ENCODE results near the gene ZNF135. TPM values are rescaled to one million over a fixed set of nuclear protein-coding genes. Genes with fewer than 3 reads are reported as not detected.

ZNF135 gene
- total RNA-seq, 1 donor from 2014 or later, result 0.16 TPM

DNA sequence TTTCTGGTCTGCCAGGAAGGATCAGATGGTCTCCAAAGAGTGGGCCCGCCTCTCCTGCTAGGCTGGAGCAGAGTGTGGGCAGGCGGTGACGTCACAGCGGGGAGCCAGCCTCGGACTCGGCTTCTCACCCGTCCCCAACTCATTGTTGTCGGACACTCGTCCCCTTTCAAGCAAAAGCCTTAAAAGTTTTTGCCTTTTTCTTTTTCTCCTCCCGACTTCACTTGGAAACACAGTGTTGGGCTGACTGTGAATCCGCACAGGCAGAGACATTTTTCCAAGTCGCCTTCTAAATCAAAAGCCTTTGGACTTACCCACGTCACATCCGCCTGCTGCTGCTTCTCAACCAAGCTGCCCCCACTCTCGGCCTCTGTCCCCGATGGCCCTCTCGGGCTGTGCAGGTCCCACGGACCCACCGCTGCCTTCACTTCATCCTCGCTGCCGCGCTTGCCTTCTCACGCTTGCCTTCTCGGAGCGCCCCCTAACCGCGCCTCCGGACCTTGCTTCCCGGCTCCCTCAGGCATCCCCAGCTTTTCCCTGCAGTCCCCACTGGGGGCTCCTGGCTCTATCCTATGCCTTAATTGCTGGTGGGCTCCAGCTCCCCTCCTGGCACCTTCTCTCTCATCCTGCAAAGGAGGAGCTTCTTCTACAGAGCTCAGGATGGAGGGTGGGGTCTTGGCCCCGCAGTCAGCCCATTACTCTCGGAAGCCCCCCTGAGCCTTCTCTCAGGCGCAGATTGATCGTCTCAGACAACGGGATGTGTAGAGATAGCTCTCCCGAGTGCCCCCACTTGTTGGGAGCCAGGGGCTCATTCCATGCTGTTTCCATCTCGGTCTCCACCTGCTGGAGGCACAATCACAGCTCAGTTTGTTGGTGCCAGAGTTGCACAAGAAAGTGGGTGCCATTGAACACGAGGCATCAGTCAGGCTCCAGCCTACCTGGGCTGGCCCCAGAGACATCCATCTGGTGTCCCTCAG lies 3.9 kb upstream of the ZNF135 start:
- H3K9me3 Mint-ChIP-seq, result peaks cover 50% of the 10 kb centered on the region
- intact Hi-C loops (cut with micrococcal nuclease), result no loop called here
- no peaks in the 10 kb centered on the region for H3K27me3 Mint-ChIP-seq (ENCODE audit: insufficient read depth)
- DNase-seq (ENCODE audit: low spot score), result no peak
- H3K27ac Mint-ChIP-seq, result no peak overlapping the region
- H3K4me3 Mint-ChIP-seq, result no peak overlapping the region
- no peaks in the 10 kb centered on the region for H3K36me3 Mint-ChIP-seq (ENCODE audit: low read depth)
- H3K4me1 Mint-ChIP-seq (ENCODE audit: low read depth), result no peaks in the 10 kb centered on the region

DNA sequence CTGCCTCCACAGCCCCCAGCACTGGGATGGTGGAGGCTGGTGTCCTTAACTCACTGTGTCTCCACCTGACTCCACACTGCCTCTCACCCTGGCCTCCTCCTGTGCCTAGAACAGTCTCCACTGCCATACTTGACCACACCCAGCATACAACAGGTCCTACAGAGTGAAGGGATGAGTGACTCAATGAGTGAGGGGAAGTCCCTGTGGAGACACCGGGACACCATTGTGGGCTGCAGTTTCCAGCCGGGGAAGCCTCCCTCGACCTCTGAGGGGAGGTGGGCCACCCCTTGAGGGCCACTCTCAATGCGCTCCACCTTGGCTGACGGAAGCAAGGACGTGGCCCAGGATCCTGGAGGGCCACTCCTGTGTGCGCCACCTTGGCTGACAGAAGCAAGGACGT lies 2.8 kb upstream of the ZNF135 start:
- intact Hi-C loops (cut with micrococcal nuclease), result no loop called here
- Mint-ChIP-seq H3K4me3 (no peak overlapping the region), H3K36me3 (ENCODE audit: low read depth) (no peaks in the 10 kb centered on the region), H3K27me3 (ENCODE audit: insufficient read depth) (no peaks in the 10 kb centered on the region), H3K27ac (no peak overlapping the region), H3K9me3 (peaks cover 45% of the 10 kb centered on the region), H3K4me1 (ENCODE audit: low read depth) (no peaks in the 10 kb centered on the region)
- no peak for DNase-seq (ENCODE audit: low spot score)

DNA sequence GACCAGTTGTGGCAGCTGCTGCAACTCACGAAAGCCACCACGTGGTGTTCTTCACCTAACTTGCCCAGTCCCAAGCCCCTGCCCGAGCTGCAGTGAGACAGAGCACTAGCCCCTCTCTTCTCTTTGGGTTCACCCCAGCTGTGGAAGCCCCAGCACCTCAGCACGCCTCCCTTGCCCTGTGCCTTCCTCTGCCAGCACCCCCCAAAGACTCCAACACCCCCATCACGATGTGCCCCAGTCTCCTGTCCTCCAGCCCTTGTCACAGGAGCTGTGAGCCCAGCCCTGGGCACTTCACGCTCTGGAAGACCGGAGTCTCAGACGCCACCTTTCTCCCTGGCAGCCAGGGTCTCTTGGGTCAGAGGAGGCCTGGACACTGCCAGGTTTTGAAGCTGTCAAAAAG lies 2.2 kb upstream of the ZNF135 start:
- Mint-ChIP-seq H3K27me3 (ENCODE audit: insufficient read depth) (no peaks in the 10 kb centered on the region), H3K4me3 (no peak overlapping the region), H3K4me1 (ENCODE audit: low read depth) (no peaks in the 10 kb centered on the region), H3K36me3 (ENCODE audit: low read depth) (no peaks in the 10 kb centered on the region), H3K27ac (no peak overlapping the region), H3K9me3 (peaks cover 45% of the 10 kb centered on the region)
- DNase-seq (ENCODE audit: low spot score), result no peak
- intact Hi-C loops (cut with micrococcal nuclease), result no loop called here

DNA sequence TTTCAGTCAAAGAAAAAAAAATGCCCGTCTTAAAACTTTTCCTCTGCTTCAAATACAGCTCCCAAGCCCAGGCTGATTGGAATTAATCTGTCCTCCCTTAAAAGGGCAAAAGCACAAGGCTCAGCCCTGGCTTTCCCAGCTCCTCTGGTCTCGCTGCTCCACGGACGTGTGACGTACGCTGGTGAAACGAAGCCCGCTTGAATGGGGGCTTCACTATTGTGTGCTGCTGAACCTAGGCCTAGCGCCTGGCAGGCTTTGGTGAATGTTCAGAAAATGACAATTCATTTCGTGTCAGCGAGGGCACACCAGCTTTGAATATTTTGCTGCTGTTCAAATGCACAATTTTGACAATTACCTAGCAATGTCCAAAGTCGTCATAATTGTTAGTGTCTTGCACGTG lies 615 bp upstream of the ZNF135 start:
- no peak overlapping the region for H3K4me3 Mint-ChIP-seq
- H3K9me3 Mint-ChIP-seq, result peaks cover 45% of the 10 kb centered on the region
- no peaks in the 10 kb centered on the region for H3K36me3 Mint-ChIP-seq (ENCODE audit: low read depth)
- no peaks in the 10 kb centered on the region for H3K27me3 Mint-ChIP-seq (ENCODE audit: insufficient read depth)
- intact Hi-C loops (cut with micrococcal nuclease), result no loop called here
- H3K4me1 Mint-ChIP-seq (ENCODE audit: low read depth), result no peaks in the 10 kb centered on the region
- DNase-seq (ENCODE audit: low spot score), result no peak
- H3K27ac Mint-ChIP-seq, result no peak overlapping the region

DNA sequence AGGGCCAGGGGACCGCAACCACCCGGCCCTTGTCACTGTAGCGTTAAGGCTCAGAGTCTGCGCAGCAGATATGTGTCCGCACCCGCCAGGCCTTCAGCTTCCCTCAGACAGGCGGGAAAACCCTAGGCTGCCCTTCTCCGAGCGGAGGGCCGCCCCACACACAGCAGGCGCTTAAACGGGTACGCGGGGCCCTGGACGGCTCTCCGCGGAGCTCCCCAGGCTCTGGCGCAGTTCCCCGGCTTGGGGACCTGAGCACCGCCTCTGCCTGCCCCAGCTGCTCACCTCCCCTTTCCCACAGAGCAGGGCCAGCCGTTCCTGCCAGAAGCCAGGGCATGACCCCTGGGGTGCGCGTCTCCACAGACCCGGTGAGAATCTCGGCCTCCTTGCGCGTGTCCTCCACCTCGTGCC lies 593 bp downstream of the ZNF135 start:
- Mint-ChIP-seq H3K27ac (no peak overlapping the region), H3K4me1 (ENCODE audit: low read depth) (no peaks in the 10 kb centered on the region)

DNA sequence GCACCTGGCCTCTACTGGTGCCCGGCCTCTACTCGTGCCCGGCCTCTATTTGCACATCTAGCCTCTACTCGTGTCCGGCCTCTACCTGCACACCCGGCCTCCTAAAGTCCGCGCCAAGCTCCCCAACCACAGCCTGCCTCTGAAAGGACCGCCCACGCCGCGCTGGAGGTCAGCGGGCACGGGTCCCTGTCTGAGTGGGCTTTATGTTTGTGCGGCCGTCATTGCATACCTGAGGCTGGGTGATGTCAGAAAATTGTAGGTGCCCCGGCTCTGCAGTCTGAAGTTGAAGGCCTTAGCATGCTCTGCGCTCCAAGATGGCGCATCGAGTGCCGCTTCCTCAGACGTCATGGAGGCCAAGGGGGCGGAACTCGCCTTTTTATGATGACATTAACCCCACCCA lies 1.1 kb downstream of the ZNF135 start:
- intact Hi-C loops (cut with micrococcal nuclease), result no loop called here
- Mint-ChIP-seq H3K4me1 (ENCODE audit: low read depth) (no peaks in the 10 kb centered on the region), H3K27me3 (ENCODE audit: insufficient read depth) (no peaks in the 10 kb centered on the region), H3K36me3 (ENCODE audit: low read depth) (no peaks in the 10 kb centered on the region), H3K9me3 (peaks cover 52% of the 10 kb centered on the region), H3K27ac (no peak overlapping the region), H3K4me3 (no peak overlapping the region)
- no peak for DNase-seq (ENCODE audit: low spot score)

More for the DNA sequence above, 593 bp downstream of the ZNF135 start:
- H3K4me3 Mint-ChIP-seq, result no peak overlapping the region
- H3K36me3 Mint-ChIP-seq (ENCODE audit: low read depth), result no peaks in the 10 kb centered on the region
- peaks cover 51% of the 10 kb centered on the region for H3K9me3 Mint-ChIP-seq
- intact Hi-C loops (cut with micrococcal nuclease), result no loop called here
- no peaks in the 10 kb centered on the region for H3K27me3 Mint-ChIP-seq (ENCODE audit: insufficient read depth)
- no peak for DNase-seq (ENCODE audit: low spot score)

DNA sequence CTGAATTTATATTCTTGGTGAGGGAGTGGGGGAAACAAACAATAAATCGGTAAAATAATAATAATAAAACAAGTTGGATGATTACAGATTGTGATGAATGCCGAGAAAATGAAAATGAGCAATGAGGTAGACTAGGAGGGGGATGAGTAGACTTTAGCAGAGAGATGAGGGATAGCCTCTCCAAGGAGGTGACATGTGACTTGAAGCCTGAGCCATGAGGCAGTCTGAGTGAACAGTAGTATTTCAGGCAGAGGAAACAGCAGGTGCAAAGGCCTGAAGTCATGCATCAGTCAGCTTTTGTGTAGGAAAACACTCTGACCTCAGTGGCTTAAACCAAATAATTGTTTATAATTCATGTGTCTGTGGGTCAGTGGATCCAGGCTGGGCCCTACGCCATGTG lies 4.6 kb downstream of the ZNF135 start:
- H3K9me3 Mint-ChIP-seq, result peaks cover 63% of the 10 kb centered on the region
- no peaks in the 10 kb centered on the region for H3K36me3 Mint-ChIP-seq (ENCODE audit: low read depth)
- intact Hi-C loops (cut with micrococcal nuclease), result no loop called here
- no peak overlapping the region for H3K27ac Mint-ChIP-seq
- no peak for DNase-seq (ENCODE audit: low spot score)
- no peak overlapping the region for H3K4me3 Mint-ChIP-seq
- no peaks in the 10 kb centered on the region for H3K4me1 Mint-ChIP-seq (ENCODE audit: low read depth)
- H3K27me3 Mint-ChIP-seq (ENCODE audit: insufficient read depth), result no peaks in the 10 kb centered on the region

DNA sequence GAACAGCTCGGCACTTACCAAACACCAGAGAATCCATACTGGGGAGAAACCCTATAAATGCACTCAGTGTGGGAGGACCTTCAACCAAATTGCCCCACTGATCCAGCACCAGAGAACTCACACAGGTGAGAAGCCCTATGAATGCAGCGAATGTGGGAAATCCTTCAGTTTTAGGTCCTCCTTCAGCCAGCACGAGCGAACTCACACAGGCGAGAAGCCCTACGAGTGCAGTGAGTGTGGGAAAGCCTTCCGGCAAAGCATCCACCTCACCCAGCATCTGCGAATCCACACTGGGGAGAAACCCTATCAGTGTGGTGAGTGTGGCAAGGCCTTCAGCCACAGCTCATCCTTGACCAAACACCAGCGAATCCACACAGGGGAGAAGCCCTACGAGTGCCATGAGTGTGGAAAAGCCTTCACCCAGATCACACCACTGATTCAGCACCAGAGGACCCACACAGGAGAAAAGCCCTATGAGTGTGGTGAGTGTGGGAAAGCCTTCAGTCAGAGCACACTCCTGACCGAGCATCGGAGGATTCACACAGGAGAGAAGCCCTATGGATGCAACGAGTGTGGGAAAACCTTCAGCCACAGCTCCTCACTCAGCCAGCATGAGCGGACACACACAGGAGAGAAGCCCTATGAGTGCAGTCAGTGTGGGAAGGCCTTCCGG lies 8.3 kb downstream of the ZNF135 start:
- H3K27me3 Mint-ChIP-seq (ENCODE audit: insufficient read depth), result no peaks in the 10 kb centered on the region
- H3K9me3 Mint-ChIP-seq, result peaks cover 71% of the 10 kb centered on the region
- H3K36me3 Mint-ChIP-seq (ENCODE audit: low read depth), result no peaks in the 10 kb centered on the region
- H3K4me3 Mint-ChIP-seq, result no peak overlapping the region
- H3K4me1 Mint-ChIP-seq (ENCODE audit: low read depth), result no peaks in the 10 kb centered on the region
- H3K27ac Mint-ChIP-seq, result peak overlapping the region; percentile 18
- intact Hi-C loops (cut with micrococcal nuclease), result no loop called here
- DNase-seq (ENCODE audit: low spot score), result no peak

DNA sequence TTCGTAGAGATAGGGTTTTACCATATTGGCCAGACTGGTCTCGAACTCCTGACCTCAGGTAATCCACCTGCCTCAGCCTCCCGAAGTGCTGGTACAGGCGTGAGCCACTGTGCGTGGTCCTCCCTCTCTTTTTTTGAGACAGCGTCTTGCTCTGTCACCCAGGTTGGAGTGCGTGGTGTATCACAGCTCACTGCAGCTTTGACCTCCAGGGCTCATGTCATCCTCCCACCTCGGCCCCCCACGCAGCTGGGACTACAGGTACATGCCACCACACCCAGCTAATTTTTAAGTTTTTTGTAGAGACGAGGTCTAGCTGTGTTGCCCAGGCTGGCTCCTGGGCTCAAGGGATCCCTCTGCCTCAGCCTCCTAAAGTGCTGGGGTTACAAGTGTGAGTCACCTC lies 20.7 kb downstream of the ZNF135 start:
- Mint-ChIP-seq H3K27me3 (ENCODE audit: insufficient read depth) (no peaks in the 10 kb centered on the region), H3K4me1 (ENCODE audit: low read depth) (no peaks in the 10 kb centered on the region), H3K9me3 (peaks cover 57% of the 10 kb centered on the region), H3K4me3 (no peak overlapping the region), H3K27ac (no peak overlapping the region), H3K36me3 (ENCODE audit: low read depth) (no peaks in the 10 kb centered on the region)
- intact Hi-C loops (cut with micrococcal nuclease), result no loop called here
- no peak for DNase-seq (ENCODE audit: low spot score)

DNA sequence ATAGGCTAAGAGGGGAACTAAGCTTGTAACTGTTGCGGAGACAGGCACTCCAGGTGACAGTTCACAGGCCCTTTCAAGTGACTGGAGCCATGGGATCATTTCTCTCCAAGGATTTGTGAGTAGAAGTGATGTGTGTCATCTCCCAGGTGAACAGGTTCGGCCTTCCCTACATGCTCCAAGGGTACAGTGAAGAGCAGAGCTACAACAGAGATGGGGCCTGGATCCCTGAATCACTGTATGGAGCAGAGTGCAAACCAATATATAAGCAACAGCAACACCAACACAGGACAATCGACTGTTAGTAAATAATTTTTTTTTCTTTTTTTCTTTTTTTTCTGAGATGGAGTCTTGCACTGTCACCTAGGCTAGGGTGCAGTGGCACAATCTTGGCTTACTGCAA lies 23.9 kb downstream of the ZNF135 start:
- H3K27me3 Mint-ChIP-seq (ENCODE audit: insufficient read depth), result no peaks in the 10 kb centered on the region
- H3K4me1 Mint-ChIP-seq (ENCODE audit: low read depth), result no peaks in the 10 kb centered on the region
- H3K27ac Mint-ChIP-seq, result no peak overlapping the region
- DNase-seq (ENCODE audit: low spot score), result no peak
- no peaks in the 10 kb centered on the region for H3K36me3 Mint-ChIP-seq (ENCODE audit: low read depth)
- H3K4me3 Mint-ChIP-seq, result no peak overlapping the region
- H3K9me3 Mint-ChIP-seq, result peaks cover 43% of the 10 kb centered on the region
- intact Hi-C loops (cut with micrococcal nuclease), result no loop called here

DNA sequence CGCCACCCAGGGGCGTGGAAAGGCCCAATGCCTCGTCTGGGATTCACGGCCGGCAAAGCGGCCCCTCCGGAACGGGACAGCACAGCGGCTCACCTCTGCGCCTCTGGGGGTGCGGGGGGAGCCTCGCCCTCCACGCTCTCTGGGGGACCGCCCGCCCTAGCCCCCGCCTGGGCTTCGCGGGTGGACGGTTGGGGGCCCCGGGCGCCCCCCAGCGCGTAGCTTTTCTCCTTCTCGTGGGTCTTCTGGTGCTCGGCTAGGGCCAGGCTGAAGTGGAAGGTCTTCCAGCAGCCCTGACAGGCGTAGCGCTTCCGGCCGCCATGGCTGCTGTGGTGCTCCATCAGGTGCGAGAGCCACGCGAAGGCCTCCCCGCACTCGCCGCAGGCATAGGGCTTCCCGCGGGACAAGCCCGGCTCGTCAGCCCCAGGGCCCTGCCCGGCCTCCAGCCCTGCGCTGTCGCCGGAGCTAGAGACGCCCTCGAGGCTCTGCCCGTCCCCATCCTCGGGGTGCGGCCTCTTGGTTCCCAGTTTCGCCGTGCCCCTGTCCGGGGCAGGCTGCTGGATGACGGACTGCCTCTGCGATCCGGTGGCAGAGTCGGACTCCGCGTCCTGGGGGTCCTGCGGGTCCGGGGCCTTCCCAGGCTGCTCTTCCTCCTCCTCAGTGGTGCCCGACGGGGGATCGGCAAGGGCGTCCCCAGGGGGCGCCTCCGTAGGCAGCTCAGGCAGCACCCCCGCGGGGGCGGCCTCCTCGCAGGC lies 25.7 kb downstream of the ZNF135 start:
- no peaks in the 10 kb centered on the region for H3K27me3 Mint-ChIP-seq (ENCODE audit: insufficient read depth)
- H3K4me1 Mint-ChIP-seq (ENCODE audit: low read depth), result no peaks in the 10 kb centered on the region
- H3K27ac Mint-ChIP-seq, result no peak overlapping the region
- H3K36me3 Mint-ChIP-seq (ENCODE audit: low read depth), result no peaks in the 10 kb centered on the region
- no peak overlapping the region for H3K4me3 Mint-ChIP-seq
- no peak for DNase-seq (ENCODE audit: low spot score)
- peaks cover 43% of the 10 kb centered on the region for H3K9me3 Mint-ChIP-seq
- intact Hi-C loops (cut with micrococcal nuclease), result no loop called here

DNA sequence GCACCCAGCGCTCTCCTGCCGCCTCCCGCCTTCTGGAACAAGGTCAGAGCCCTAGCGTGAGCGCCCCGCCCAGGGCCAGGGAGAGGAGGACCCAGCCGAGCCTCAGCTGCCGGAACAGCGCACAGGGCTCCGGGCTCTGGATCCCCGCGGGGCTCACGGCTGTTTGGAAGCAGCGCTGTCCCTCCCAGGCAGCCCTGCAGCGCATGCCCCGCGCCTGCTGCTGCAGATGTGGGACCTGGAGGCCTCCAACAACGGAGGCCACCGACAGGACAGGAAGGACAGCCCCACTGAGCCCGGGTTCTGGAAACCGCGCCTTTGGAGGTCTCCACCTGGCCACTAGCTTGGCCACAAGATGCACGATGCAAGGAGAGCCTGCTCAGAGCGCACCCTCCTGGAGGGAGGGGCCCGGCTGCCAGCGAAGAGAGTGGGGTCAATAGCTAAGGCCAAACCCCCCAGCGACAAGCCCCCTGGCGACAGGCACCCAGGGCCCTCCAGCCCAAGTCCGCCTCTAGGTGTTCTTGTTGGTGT lies 26.3 kb downstream of the ZNF135 start:
- intact Hi-C loops (cut with micrococcal nuclease), result no loop called here
- Mint-ChIP-seq H3K9me3 (peaks cover 36% of the 10 kb centered on the region), H3K27me3 (ENCODE audit: insufficient read depth) (no peaks in the 10 kb centered on the region), H3K27ac (no peak overlapping the region), H3K4me3 (no peak overlapping the region), H3K36me3 (ENCODE audit: low read depth) (no peaks in the 10 kb centered on the region), H3K4me1 (ENCODE audit: low read depth) (no peaks in the 10 kb centered on the region)
- no peak for DNase-seq (ENCODE audit: low spot score)

Measured in activated T-helper 1 cell treated with anti-CD3 and anti-CD28 coated beads, Interleukin-12 subunit alpha, Interleukin-12 subunit beta, Interleukin-2, Interleukin-4 antibody, amounts not matched to agents 30 ng/mL and 10 ng/mL and 1 ng/mL, durations not matched to agents 14 hours and 24 hours and 36 hours (primary cell).